ENCODE measurements around the gene KCTD2. TPM values are rescaled to one million over a fixed set of nuclear protein-coding genes. Genes with fewer than 3 reads are reported as not detected.
A peak's percentile ranks its signal among the peaks of the same experiment; 100 is the strongest.
"Not testable (repeated sequence)": the region's sequence is repeated elsewhere in the genome, so short reads cannot be mapped to it uniquely, and the experiment has no call there.

KCTD2 gene
- total and polyA plus RNA-seq, 9 donors, result 25.0 to 66.8 (median 50.2) TPM

GRCh38 chr17:75039238-75039637, 7.8 kb upstream of the KCTD2 start:
- H3K4me3 ChIP-seq, result no peak overlapping the region
- no peaks in the 10 kb centered on the region for H3K27me3 ChIP-seq
- no peak for DNase-seq
- H3K36me3 ChIP-seq, result no peaks in the 10 kb centered on the region
- no peak for TF ChIP-seq EP300 (IDR thresholded peaks at IDR 0.05)
- TF ChIP-seq POLR2A (IDR thresholded peaks at IDR 0.05), result no peak
- no peak for TF ChIP-seq CTCF (IDR thresholded peaks at IDR 0.05)
- H3K4me1 ChIP-seq (ENCODE audit: insufficient read depth), result peaks cover 2% of the 10 kb centered on the region
- intact Hi-C loops (cut with DNase I), result loop anchor here in 1 of 4 donors (10.0 kb wide), 1 partner anchor 54 kb away; the partner anchor contains the start of gene CDR2L
- 78 to 92% (median 89%) methylated on average over 5 of the region's 5 CpGs for WGBS, 3 donors
- no peak overlapping the region for H3K27ac ChIP-seq
- no peaks in the 10 kb centered on the region for H3K9me3 ChIP-seq

- Histone ChIP-seq H3K36me3 (no peaks in the 10 kb centered on the region), H3K4me1 (ENCODE audit: insufficient read depth) (no peaks in the 10 kb centered on the region), H3K27ac (no peak overlapping the region), H3K4me3 (no peak overlapping the region), H3K27me3 (no peaks in the 10 kb centered on the region), H3K9me3 (no peaks in the 10 kb centered on the region)
- no peak for TF ChIP-seq CTCF (IDR thresholded peaks at IDR 0.05)
- TF ChIP-seq POLR2A (IDR thresholded peaks at IDR 0.05), result no peak
- no peak for TF ChIP-seq EP300 (IDR thresholded peaks at IDR 0.05)
- 81 to 87% (median 82%) methylated on average over 11 to 12 of the region's 12 CpGs for WGBS, 3 donors
- intact Hi-C loops (cut with DNase I), result no loop called here
- no peak for DNase-seq
These were observed 5.3 kb upstream of the KCTD2 start for GRCh38 chr17:75041656-75042280.

- DNase-seq; H3K27ac ChIP-seq; H3K36me3 ChIP-seq; H3K4me3 ChIP-seq; H3K9me3 ChIP-seq; intact Hi-C loops (cut with DNase I); H3K27me3 ChIP-seq; H3K4me1 ChIP-seq (ENCODE audit: insufficient read depth): not testable (repeated sequence)
- 57 to 67% (median 59%) methylated on average over 5 of the region's 5 CpGs for WGBS, 3 donors
These were observed 3.2 kb upstream of the KCTD2 start for GRCh38 chr17:75043789-75044188.

GRCh38 chr17:75044716-75045115, 2.3 kb upstream of the KCTD2 start:
- H3K4me3 ChIP-seq, result no peak overlapping the region
- no peaks in the 10 kb centered on the region for H3K9me3 ChIP-seq
- WGBS, 3 donors, result 71 to 75% (median 74%) methylated on average over 7 of the region's 7 CpGs
- no peak for TF ChIP-seq POLR2A (IDR thresholded peaks at IDR 0.05)
- no peak for TF ChIP-seq EP300 (IDR thresholded peaks at IDR 0.05)
- TF ChIP-seq CTCF (IDR thresholded peaks at IDR 0.05), result no peak
- no peaks in the 10 kb centered on the region for H3K36me3 ChIP-seq
- no peak overlapping the region for H3K27ac ChIP-seq
- intact Hi-C loops (cut with DNase I), result no loop called here
- H3K4me1 ChIP-seq (ENCODE audit: insufficient read depth), result peaks cover 2% of the 10 kb centered on the region
- DNase-seq, result no peak
- H3K27me3 ChIP-seq, result no peaks in the 10 kb centered on the region

GRCh38 chr17:75045946-75046406, 1.0 kb upstream of the KCTD2 start:
- H3K27ac ChIP-seq; H3K9me3 ChIP-seq; H3K36me3 ChIP-seq; H3K27me3 ChIP-seq; H3K4me1 ChIP-seq (ENCODE audit: insufficient read depth); intact Hi-C loops (cut with DNase I): not testable (repeated sequence)
- 15 to 19% (median 18%) methylated on average over 25 of the region's 25 CpGs for whole genome bisulfite sequencing, 3 donors
- peak in 2 of 5 donors; percentile 46 to 53 for DNase-seq
- H3K4me3 ChIP-seq, result peak overlapping the region; percentile 97
